GF-D8 (cell line): ENCODE measurements around the gene ALPI.
"Not testable (repeated sequence)": the region's sequence is repeated elsewhere in the genome, so short reads cannot be mapped to it uniquely, and the experiment has no call there.

Experiments
- DNase-seq: peaks from one replicate; lab custom pipeline; 2025; lab: John Stamatoyannopoulos, UW

Gene ALPI

DNA sequence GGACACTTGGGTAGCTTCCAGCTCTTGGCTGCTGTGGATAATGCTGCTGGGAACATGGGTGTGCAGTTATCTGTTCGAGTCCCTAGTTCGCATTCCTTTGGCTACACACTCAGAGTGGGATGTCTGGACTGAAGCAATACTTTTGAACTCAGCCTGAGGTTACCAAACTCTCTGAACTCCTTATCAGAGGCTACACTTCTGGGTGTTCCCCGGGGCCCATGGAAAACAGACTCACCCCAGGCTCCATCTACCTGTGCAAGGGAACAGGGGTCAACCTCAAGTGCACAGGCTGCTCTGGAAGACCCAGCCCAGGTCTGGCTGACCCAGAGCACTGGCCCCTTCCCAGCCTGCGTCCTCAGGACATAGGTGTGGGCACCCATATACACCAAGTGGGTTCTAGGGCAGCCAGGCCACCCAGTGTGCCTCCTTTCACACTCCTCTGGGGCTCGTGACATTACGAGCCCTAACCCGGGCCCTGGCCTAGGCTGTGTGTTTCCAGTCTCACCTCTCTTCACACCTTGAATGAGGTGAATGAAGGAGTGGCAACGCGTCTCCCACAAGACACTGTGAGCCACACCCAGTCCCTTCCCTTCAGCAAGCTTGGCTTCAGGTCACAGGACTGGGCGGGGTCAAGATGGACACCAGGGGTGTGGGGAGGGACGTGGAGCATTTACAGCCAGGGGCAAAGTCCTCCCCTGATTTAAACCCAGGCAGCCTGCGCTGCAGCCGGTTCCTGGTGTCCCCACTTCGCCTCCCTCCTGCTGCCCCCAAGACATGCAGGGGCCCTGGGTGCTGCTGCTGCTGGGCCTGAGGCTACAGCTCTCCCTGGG, at the start of gene ALPI:
ALPI (plus strand) TSS at position 728 of the 830 bp plus-strand sequence; CDS start at position 775, 47 bp downstream.
- DNase-seq, result no peak

DNA sequence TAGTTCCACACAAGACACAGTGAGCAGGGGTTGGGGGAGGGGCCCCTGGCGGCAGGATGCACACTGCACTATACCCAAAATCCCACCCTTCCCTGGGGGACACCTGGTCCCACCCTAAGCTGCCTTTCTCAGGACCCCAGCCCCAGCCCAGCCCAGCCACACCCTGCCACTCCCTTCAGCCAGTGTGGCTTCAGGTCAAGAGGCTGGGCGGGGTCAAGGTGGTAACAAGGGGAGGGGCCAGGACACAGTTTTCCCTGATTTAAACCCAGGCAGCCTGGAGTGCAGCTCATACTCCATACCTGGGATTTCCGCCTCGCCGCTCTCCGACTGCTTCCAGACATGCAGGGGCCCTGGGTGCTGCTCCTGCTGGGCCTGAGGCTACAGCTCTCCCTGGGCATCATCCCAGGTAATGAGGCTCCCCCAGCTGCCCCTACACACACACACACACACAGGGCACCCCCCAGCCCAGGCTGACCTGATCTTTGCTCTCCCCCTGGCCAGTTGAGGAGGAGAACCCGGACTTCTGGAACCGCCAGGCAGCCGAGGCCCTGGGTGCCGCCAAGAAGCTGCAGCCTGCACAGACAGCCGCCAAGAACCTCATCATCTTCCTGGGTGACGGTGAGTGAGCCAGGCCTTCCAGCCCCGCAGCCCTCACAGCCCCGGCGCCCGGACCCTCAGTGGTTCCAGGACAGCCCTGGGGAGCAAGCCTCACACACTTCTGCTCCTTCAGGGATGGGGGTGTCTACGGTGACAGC, 49.2 kb upstream of the ALPI start, which contains the start of gene ALPG:
ALPG (plus strand) TSS at position 289 of the 755 bp plus-strand sequence; CDS start at position 340, 51 bp downstream.
- no peak for DNase-seq

DNA sequence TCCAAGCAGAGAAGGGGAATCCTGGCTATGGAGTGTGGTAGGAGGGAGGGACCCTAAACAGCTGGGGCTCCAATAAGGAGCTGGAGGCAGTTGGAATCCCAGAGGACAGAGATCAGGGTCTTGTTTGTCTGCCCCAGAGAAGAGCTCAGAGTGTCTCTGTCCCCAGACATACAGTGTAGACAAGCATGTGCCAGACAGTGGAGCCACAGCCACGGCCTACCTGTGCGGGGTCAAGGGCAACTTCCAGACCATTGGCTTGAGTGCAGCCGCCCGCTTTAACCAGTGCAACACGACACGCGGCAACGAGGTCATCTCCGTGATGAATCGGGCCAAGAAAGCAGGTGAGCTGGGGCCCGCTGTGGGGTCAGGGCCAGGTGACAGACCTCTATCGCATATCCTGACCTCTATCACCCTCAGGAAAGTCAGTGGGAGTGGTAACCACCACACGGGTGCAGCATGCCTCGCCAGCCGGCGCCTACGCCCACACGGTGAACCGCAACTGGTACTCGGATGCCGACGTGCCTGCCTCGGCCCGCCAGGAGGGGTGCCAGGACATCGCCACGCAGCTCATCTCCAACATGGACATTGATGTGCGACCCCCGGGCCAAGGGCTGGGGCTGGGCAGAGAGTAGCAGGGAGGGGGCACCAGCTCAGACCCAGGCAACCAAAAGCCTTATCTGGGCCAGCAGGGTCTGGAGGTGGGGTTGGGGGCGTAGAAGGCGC, 48.4 kb upstream of the ALPI start:
- not testable (repeated sequence) for DNase-seq

DNA sequence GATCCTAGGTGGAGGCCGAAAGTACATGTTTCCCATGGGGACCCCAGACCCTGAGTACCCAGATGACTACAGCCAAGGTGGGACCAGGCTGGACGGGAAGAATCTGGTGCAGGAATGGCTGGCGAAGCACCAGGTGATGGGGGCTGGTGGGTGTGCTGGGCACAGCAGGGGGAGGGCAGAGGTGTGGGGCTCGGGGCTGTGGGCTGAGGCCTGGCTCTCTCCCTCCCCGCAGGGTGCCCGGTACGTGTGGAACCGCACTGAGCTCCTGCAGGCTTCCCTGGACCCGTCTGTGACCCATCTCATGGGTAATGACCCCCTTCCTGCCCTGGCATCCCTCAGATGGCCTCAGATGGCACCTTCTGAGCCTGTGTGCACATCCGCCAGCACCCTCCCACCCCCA, 47.7 kb upstream of the ALPI start:
- not testable (repeated sequence) for DNase-seq

DNA sequence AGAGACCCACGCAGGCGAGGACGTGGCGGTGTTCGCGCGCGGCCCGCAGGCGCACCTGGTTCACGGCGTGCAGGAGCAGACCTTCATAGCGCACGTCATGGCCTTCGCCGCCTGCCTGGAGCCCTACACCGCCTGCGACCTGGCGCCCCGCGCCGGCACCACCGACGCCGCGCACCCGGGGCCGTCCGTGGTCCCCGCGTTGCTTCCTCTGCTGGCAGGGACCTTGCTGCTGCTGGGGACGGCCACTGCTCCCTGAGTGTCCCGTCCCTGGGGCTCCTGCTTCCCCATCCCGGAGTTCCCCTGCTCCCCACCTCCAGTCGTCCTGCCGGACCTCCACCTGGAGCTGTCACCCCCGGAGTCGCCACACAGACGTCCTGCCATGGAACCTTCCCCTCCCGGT, 46.3 kb upstream of the ALPI start:
- DNase-seq, result not testable (repeated sequence)

DNA sequence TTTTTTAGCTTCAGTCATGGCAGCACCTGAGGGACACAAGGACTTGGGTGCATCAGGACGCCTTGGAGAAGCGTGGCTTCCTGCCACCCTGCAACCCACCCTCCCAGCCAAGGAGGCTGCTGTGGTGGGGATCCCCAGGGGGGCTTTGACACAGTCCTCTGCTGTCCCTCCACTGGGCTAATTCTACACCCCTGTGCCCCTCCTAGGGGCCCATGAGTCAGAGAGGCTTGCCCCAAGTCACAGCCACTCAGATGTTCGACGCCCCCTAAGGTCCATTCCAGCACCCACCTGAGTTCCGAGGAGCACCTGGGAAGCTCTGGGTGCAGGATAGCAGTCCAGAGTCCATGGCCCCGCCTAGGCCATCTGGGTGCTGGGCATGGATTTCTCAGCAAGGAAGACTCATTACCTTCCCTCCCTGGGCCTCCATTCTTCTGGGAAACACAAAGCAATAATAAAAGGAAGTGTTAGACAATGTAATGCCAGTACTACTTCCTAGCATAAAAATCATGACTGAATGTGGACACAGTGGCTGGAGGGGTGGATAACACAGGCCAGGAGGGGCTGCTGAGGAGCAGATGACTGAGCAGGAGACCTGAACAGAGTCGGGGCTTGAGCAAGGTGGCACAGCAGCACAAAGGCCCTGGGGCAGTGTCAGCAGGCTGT, 45.6 kb upstream of the ALPI start:
- no peak for DNase-seq

DNA sequence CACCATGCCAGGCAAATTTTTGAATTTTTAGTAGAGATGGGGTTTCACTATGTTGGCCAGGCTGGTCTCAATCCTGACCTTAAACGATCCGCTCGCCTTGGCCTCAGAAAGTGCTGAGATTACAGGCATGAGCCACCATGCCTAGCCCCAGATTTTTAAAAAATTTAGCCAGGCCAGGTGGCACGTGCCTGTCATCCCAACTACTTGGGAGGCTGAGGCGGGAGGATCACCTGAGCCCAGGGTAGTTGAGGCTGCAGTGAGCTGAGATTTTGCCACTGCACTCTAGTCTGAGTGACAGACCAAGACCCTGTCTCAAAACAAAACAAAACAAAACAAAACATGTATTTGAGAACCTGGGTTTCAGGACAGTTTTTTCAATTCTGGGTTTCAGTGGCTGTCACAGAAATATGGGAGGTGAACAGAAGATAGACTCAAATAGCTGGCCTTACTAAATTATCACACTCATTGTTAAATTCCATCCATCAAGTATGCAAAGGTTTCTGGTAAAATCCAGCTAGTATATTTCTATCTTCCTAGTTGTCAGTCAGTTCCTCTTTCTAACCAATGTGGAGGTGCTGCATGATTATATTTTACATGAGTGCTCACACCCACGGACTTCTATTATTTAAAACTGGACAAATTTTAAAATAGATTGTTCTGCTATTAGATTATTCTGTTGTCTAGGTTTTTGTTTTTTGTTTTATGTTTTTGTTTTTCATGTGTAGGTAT, 43.9 kb upstream of the ALPI start:
- DNase-seq, result no peak

DNA sequence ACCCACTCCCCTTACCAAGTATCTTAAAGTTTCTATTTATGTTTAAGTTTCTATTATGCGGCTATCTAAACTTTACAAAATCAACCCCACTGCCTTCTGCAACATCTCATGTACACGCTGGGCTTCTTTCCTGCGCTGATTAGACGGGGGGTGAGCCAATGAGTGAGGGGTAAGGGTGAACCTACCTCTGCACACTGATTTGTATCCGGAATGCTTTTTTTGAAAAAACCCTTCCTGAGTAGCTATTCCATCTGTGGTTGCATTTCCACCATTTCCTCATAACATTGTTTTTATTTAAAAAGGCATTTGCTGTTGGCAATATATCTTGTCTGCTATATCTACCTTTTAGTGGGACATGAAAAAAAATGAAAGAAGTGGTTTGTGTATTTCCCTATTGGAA, 43.0 kb upstream of the ALPI start:
- no peak for DNase-seq

DNA sequence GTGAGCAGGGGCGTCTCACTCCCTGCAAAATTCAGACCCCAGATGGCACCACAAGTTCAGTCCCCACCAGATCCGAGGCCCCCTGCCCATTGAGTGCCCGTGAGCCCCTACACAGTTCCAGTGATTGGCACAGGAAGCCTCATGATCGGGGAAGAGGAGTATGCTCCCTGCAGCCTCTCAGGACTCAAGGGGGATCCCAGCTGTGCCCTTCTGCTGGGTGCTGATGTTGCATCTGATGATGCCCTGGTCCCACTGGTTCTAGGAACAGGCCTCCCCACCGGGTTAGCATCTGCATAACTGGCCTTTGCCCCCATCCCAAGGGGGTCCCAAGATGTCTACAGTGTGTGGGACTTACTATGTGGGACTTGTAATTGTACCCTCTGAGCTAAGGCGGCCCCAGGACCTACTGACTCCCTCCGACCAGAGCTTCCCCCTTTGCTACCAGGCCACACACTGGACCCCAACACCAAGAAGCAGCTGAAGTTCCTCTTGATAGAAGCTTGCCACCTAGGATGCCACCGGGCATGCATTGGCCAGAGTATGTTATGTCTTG, 40.7 kb upstream of the ALPI start:
- DNase-seq, result no peak

DNA sequence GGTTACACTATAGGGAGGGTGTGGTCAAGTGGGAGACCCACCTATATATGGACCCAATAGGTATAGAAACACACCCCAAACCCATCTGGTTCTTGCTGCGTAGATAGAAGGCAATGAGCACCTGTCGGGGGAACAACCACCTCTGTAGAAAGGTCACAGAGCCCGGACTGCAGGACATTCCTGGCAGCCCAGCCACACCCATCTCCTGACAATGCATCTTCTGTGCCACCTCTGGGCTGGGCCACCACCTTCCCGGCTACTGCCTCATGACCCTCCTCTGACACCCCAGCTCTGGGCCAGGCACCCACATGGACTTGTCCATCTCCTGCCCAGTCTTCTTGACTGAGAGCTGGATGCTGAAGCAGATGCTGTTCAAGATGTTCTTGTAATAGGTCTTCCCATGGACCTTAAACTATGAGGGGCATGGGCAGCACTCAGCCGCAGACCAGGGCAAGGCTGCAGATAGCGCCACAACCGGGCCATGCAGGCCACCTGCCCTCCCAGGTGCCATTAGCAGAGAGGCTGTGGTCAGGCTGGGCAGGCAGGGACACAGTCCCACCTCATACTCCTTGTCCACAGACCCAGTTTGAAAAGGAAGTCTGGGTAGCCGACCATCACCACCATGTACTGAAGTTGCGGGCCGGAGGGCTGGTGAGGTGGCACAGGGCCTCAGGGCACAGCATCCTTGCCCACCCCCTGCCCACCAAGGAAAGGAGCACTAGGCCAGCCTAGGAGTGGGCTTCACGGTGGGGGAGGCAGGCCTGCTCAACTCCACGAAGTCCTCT, 40.0 kb upstream of the ALPI start:
- no peak for DNase-seq

DNA sequence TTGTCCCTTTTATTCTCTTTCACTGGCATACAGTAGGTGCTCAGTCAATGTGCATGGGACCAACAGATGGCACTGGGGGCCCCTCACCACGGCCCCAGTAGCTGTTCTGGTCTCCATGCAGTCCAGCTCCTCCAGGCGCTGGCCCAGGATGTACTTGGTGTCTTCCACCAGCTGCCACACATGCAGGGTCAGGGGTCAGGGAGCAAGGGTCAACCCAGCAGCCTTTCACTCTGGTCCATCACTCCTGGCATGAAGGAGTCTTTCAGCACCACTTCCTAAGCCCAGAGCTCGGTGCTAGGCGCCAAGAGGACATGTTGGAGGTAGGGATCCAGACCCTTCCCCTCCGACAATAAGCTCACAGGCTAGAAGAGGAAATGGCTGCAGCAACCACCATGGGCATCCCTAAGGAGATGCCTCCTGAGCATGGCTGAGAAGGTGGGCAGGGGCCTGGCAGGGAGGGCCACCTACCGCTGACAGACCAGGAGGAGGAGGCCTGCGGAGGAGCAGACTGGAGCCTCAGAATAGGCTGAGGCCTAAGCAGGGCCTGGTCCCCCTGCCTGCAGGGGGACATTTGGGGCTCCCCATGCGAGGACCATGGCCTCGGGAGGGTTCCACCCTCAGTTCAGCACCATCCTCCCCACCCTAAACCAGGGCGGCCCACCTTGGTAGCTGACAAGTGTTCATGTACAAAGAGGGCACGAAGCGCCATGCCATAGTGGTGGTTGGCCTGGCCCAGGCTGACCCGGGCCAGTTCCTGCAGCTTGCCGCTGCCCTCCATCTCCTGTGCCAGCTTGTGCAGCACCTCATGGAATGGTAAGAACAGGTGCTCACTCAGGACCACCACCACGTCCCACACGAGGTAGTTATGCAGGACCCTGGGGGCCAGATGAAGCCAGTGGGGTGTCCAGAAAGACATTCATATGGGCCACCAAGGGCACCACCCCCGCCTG, 39.2 kb upstream of the ALPI start:
- DNase-seq, result no peak

DNA sequence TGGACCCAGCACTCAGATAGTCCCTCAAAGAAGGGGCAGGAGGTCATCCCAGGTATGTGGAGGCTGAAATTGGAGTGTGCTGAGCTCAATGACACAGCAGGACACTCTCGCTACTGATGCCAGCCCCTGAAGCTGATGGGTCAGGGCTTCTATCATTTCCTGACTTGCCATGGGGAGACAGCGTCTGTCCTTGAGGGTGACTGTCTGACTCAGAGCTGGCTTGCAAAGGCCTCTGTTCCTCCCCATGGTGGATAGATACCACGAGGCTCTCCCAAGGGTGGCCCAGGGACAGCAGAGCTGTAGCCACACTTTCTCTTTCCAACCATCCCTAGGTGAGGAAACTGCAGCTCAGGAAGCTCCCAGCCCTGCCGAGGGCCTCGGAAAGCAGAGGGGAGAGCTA, 38.5 kb upstream of the ALPI start:
- no peak for DNase-seq

DNA sequence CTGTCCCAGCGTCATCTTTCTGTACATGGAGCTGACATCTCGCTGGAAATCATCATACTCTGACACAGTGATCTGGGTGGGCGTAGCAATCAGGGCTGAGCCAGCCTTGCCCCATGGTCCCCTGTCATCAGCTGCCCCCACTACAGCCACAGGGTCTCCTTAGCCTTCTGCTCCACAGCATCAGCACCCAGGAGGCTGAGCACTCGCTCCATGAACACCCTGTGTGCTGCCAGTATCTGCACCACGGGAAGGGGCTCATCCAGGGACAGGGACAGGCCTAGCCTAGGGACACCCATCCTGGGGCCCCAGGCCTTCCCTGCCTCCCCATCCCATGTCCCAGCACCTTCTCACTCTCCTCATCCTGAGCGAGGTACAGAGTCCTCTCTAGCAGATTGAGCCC, 37.9 kb upstream of the ALPI start:
- DNase-seq, result no peak

DNA sequence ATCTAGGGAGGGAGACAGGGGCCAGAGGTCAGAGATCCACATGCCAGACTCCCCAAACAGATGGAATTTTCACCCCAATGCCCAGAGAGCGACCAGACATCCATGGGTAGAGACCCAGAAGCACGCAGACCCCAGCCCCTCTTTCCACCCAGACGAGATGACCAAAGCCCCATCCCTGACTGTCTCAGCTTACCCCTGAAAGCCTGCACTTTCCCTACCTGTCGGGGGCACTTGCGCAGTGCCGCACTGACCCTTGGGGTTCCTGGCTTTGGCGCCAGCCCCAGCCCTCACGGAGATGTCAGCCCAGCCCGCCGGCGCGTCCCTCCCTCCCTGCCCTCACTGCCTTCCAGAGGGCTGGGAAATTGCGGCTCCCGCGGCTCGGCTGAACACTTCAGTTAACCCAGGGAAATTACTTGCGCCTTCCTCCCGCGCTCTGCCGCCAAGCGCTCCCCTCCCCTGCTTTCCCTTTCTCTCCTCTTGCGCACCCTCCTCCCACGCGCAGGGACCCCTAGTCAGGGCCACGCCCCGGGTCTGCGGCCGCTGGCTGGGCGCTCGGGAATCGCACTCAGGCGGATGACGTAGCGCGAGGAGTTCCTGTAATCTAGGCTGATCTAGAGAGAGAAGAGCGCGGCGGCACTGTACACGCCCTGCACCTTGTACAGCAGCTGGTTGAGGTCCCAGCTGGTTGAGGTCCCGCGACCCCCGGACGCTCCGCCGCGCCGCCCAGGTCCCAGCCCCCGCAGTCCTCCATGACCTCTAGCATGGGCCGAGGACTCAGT, 37.3 kb upstream of the ALPI start:
- no peak for DNase-seq

DNA sequence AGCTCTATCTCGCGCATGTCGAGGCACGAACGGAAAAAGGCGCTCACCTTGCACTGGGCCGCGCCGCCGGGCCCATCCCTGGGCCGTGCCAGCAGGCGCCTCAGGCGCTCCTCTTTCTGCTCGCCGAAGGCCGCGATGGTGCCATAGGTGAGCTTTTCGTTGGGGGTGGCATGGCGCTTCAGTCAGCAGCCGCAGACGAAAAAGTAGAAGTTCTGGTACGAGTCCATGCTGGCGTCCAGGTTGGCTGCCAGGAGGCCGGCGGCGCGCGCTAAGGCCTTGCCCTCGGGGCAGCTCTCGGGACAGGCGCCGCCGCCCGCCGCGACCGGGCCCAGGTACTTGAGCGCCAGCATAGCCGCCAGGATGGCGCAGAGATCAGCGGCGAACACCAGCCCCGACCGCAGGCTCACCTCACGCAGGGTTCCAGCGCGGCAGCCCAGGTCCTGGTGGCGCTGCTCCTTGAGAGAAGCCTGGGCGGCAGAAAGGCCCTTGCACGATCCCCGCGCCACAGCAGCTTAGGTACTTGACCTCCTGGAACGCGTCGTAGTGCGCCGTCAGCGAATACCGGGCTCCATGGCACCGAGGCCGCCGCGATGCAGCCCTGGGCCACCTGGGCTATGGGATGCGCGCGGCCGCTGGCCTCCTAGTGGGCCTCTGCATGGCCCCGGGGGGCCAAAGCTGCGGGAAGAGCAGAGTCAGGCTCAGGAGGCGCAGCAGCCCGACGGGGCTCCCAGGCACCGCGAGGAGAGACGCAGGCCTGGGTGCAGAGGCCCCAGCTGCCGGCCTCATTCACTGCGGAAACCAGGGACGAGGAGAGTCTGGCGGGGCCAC, 36.5 kb upstream of the ALPI start:
- no peak for DNase-seq

DNA sequence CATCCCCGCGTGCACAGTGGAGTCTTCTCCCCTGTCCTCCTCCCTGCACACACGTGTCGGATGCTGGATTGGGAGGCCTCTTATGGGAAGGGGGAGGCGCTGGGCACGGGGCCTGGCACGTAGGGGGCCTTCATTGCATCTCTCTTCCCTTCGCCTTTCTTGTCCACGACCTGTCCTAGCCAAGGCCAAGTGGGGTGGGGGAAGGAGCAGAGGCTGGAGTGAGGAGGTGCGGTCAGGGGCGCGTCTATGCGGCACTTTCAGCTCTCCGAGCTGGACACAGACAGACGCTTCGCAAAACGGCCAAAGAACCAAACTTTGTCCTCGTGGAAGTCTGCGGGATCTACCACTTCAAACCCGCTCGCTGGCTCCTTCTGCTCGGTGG, 35.9 kb upstream of the ALPI start:
- DNase-seq, result no peak

DNA sequence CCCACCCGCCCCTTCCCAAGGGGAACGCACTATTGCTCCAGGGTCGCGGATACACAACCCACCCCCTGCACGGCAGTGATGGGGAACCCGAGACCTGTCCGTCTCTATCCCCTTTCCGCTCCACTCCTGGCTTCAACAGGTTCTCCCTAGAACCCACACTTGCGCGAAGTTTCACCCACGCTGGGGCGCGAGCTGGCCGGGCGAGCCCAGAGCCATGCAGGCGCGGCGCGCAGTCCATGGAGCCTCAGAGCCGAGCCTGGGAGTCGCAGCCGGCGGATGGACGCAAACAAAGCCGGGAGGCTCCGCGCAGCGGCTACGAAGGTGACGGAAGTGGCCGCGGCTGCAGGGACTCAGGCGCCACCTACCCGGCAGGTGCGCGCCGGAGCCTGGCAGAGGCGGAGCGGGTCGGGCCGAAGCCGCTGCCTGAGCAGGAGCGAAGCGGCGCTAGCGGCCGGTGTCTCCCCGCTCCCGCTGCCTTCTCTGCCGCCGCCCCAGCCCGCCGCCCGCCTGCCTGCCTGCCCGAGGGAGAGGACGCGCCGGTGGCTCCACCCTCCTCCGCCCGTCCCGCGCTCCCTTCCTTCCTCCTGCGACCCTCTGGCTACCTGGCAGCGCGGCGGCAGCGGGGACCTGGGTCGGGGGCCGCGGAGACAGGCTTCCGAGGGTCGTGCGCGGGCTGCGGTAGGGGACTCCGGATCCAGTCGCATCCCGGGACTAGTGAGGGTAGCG, 35.3 kb upstream of the ALPI start:
- no peak for DNase-seq
